ENCODE data around the gene PLEKHG5. TPM values are rescaled to one million over a fixed set of nuclear protein-coding genes. Genes with fewer than 3 reads are reported as not detected.

PLEKHG5 gene
- total RNA-seq, 4 donors from 2014 or later, result 24.3 to 37.8 (median 32.6) TPM

DNA sequence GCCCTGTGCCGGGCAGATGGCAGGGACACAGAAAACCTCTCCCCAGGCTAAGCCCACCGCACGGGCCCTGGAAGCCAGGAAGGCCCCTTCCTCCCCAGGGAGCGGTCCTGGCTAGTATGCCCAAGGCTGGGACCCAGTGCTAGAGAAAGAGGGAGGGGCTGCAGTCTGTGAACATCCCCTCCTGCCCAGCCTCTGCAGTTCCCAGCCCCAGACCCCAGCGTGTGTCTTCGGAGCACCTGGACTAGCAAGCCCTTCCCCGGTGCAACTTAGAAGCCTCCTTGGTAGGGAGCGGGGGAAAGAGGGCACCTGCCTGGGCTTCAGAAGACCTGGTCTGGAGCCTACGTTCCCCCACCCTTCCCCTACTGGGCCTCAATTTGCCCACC, 2.1 kb downstream of the PLEKHG5 start:
- peaks cover 0 to 38% (median 0%) of the 10 kb centered on the region in 4 donors for H3K27me3 ChIP-seq
- H3K4me3 ChIP-seq, result peak overlapping the region; percentile 71 to 80 (median 78)
- peaks cover 40 to 93% (median 62%) of the 10 kb centered on the region in 3 donors for H3K4me1 ChIP-seq
- intact Hi-C loops (cut with DNase I), result no loop called here
- TF ChIP-seq POLR2A (IDR thresholded peaks at IDR 0.05) (no peak), CTCF (IDR thresholded peaks at IDR 0.05) (no peak)
- peak overlapping the region; percentile 90 to 97 (median 93) for H3K27ac ChIP-seq
- no peaks in the 10 kb centered on the region for H3K9me3 ChIP-seq
- WGBS, 2 donors, result 49 to 60% methylated on average over 1 to 3 of the region's 9 CpGs
- DNase-seq, result no peak
- no peaks in the 10 kb centered on the region for H3K36me3 ChIP-seq

- Histone ChIP-seq H3K9me3 (no peaks in the 10 kb centered on the region), H3K4me3 (peak overlapping the region; percentile 71 to 80 (median 78)), H3K27ac (peak overlapping the region; percentile 90 to 97 (median 93)), H3K36me3 (no peaks in the 10 kb centered on the region), H3K27me3 (peaks cover 0 to 42% (median 0%) of the 10 kb centered on the region in 4 donors), H3K4me1 (peaks cover 40 to 99% (median 62%) of the 10 kb centered on the region in 3 donors)
- TF ChIP-seq POLR2A (IDR thresholded peaks at IDR 0.05) (peak in 1 of 4 donors; percentile 50), CTCF (IDR thresholded peaks at IDR 0.05) (no peak)
- DNase-seq, result no peak
- intact Hi-C loops (cut with DNase I), result no loop called here
- 60 to 80% methylated on average over 1 to 2 of the region's 13 CpGs for WGBS, 2 donors
Observed at GRCh38 chr1:6488602-6489382, 2.7 kb downstream of the PLEKHG5 start.

GRCh38 chr1:6487804-6488484, 3.5 kb downstream of the PLEKHG5 start:
- WGBS, 2 donors, result 79 to 80% methylated on average over 9 to 10 of the region's 14 CpGs
- no peak for TF ChIP-seq POLR2A (IDR thresholded peaks at IDR 0.05)
- TF ChIP-seq CTCF (IDR thresholded peaks at IDR 0.05), result peak in 1 of 6 experiments; percentile 4
- Histone ChIP-seq H3K4me3 (peak overlapping the region in 1 of 4 donors; percentile 79), H3K4me1 (peaks cover 40 to 100% (median 62%) of the 10 kb centered on the region in 3 donors), H3K27me3 (peaks cover 0 to 42% (median 0%) of the 10 kb centered on the region in 4 donors), H3K27ac (peak overlapping the region; percentile 90 to 97 (median 93)), H3K9me3 (no peaks in the 10 kb centered on the region), H3K36me3 (no peaks in the 10 kb centered on the region)
- intact Hi-C loops (cut with DNase I), result no loop called here
- DNase-seq, result no peak

GRCh38 chr1:6486433-6487011, 4.9 kb downstream of the PLEKHG5 start:
- peak overlapping the region; percentile 69 to 97 (median 93) for H3K27ac ChIP-seq
- no peak for DNase-seq
- H3K4me3 ChIP-seq, result peak overlapping the region; percentile 49 to 69 (median 65)
- H3K36me3 ChIP-seq, result no peaks in the 10 kb centered on the region
- peaks cover 0 to 42% (median 0%) of the 10 kb centered on the region in 4 donors for H3K27me3 ChIP-seq
- H3K4me1 ChIP-seq, result peaks cover 30 to 87% (median 55%) of the 10 kb centered on the region in 3 donors
- intact Hi-C loops (cut with DNase I), result no loop called here
- peak in 1 of 4 donors; percentile 11 for TF ChIP-seq POLR2A (IDR thresholded peaks at IDR 0.05)
- peak; percentile 80 to 95 (median 89) for TF ChIP-seq CTCF (IDR thresholded peaks at IDR 0.05)
- 4 to 7% methylated on average over 3 to 8 of the region's 15 CpGs for WGBS, 2 donors
- H3K9me3 ChIP-seq, result no peaks in the 10 kb centered on the region

Measured in esophagus squamous epithelium (tissue), 5 donors.